K562 (cell line): ENCODE data around the gene PPP4R1. TPM values are rescaled to one million over a fixed set of nuclear protein-coding genes. Genes with fewer than 3 reads are reported as not detected.
A peak's percentile ranks its signal among the peaks of the same experiment; 100 is the strongest.

Source experiments
- ELF4 ChIP-seq: fragments of 450-650 bp; formaldehyde crosslinking; IDR thresholded peaks from 2 replicates; pipeline ENCODE4 v1.4.0; 2022; ENCODE audit warnings: missing genetic modification characterization
- ERF ChIP-seq: fragments of 450-650 bp; formaldehyde crosslinking; IDR thresholded peaks from 2 replicates; pipeline ENCODE4 v1.4.0; 2020; ENCODE audit warnings: mild to moderate bottlenecking, mixed read lengths
- HMG20B ChIP-seq: fragments of 250-450 bp; sonication (Bioruptor Pico); IDR thresholded peaks from 2 replicates; pipeline ENCODE4 v1.5.0; 2021; ENCODE audit warnings: mild to moderate bottlenecking
- JUN ChIP-seq, 2 experiments: sonication (generic) in 1 of 2; formaldehyde crosslinking in 1 of 2; IDR thresholded peaks; 2 replicates each; pipeline versions ENCODE4 v1.6.1 to v1.8.0; 2012 to 2022; ENCODE audit warnings: borderline replicate concordance in 2 of 2, mild to moderate bottlenecking in 2 of 2, improper control_type of control experiment in 1 of 2, low read depth in 1 of 2, low read length in 1 of 2, missing genetic modification reagents in 1 of 2
- KDM2B ChIP-seq: fragments of 250-450 bp; sonication (Bioruptor Pico); IDR thresholded peaks from 2 replicates; pipeline ENCODE4 v1.8.0; 2021; ENCODE audit warnings: mild to moderate bottlenecking, moderate library complexity
- LEF1 ChIP-seq: fragments of 450-650 bp; IDR thresholded peaks from 2 replicates; pipeline ENCODE4 v1.6.1; 2016; ENCODE audit warnings: mild to moderate bottlenecking
- MYC ChIP-seq, 2 experiments: fragments of 250-450 bp in 1 of 2; sonication (Bioruptor Pico) in 1 of 2; IDR thresholded peaks; 2 replicates each; pipeline versions ENCODE4 v1.5.1 to v1.6.1; 2012 to 2021; ENCODE audit warnings: low read depth in 2 of 2, borderline replicate concordance in 1 of 2, improper control_type of control experiment in 1 of 2, low read length in 1 of 2, mild to moderate bottlenecking in 1 of 2, moderate library complexity in 1 of 2
- NBN ChIP-seq: fragments of 450-650 bp; IDR thresholded peaks from 2 replicates; pipeline ENCODE4 v1.6.1; 2016; ENCODE audit warnings: low read depth, mild to moderate bottlenecking
- PML ChIP-seq: IDR thresholded peaks from 2 replicates; pipeline ENCODE4 v1.6.1; 2012; ENCODE audit warnings: low read length, inconsistent platforms
- RAD21 ChIP-seq, 2 experiments: fragments of 250-450 bp in 1 of 2; fragments of 450-650 bp in 1 of 2; sonication (Bioruptor Pico) in 1 of 2; formaldehyde crosslinking in 1 of 2; IDR thresholded peaks in 1 of 2; conservative IDR thresholded peaks in 1 of 2; 2 replicates each; pipeline versions ENCODE4 v1.4.0 to v1.8.0; 2020 to 2022; ENCODE audit warnings: mild to moderate bottlenecking in 2 of 2, moderate library complexity in 1 of 2
- ZNF408 ChIP-seq: fragments of 250-450 bp; sonication (Bioruptor Pico); IDR thresholded peaks from 2 replicates; pipeline ENCODE4 v1.4.0; 2020; ENCODE audit warnings: low read depth, mild to moderate bottlenecking, moderate library complexity
- polyA plus RNA-seq, 8 experiments: library from polyadenylated mRNA; depleted of rRNA in 4 of 8; stranded (reverse) in 5 of 8; unstranded in 3 of 8; fragments of >200 nt; fragmentation: Nextera tagmentation in 2 of 8; fragmentation: Illumina TruSeq in 1 of 8; extraction: Ambion mirVana in 2 of 8; extraction: Trizol in 1 of 8; gene quantifications; 2 replicates each; pipeline versions ENCODE4 v1.2.1 to v1.2.3, GENCODE V29; 2011 to 2014; ENCODE audit warnings: inconsistent platforms in 1 of 8, missing spikeins in 1 of 8
- total RNA-seq, 7 experiments: library from RNA; depleted of rRNA in 6 of 7; stranded (reverse); fragments of >200 nt in 6 of 7; fragmentation: Illumina TruSeq in 2 of 7; extraction: Trizol in 2 of 7; gene quantifications; 2 replicates each; pipeline versions ENCODE4 v1.2.1 to v1.2.3, GENCODE V29; 2011 to 2021; ENCODE audit warnings: low replicate concordance in 1 of 7
- TF ChIP-seq, protein P1 (sequence below): fragments of 250-450 bp; sonication (Bioruptor Pico); IDR thresholded peaks from 2 replicates; pipeline ENCODE4 v1.5.0; 2021
- TF ChIP-seq, protein P2 (sequence below): fragments of 250-450 bp; sonication (Bioruptor Pico); IDR thresholded peaks from 2 replicates; pipeline ENCODE4 v1.5.0; 2020; ENCODE audit warnings: mild to moderate bottlenecking, borderline replicate concordance
- TF ChIP-seq, protein P3 (sequence below): fragments of 450-650 bp; IDR thresholded peaks from 2 replicates; pipeline ENCODE4 v1.6.1; 2016
- TF ChIP-seq, protein P4 (sequence below), 2 experiments: IDR thresholded peaks; 2 replicates each; pipeline ENCODE4 v1.6.1; 2012; ENCODE audit warnings: improper control_type of control experiment in 2 of 2, low read depth in 2 of 2, low read length in 2 of 2, borderline replicate concordance in 1 of 2
- TF ChIP-seq, protein P5 (sequence below): fragments of 450-650 bp; IDR thresholded peaks from 2 replicates; pipeline ENCODE4 v1.6.1; 2017; ENCODE audit warnings: antibody characterized with exemption, mild to moderate bottlenecking

PPP4R1 gene
- total and polyA plus RNA-seq, 9 of the 15 experiments (the other 6 are each of a cell fraction or from before 2014, with no cell fraction given) = 23.5 to 136 (median 84.5) TPM

DNA sequence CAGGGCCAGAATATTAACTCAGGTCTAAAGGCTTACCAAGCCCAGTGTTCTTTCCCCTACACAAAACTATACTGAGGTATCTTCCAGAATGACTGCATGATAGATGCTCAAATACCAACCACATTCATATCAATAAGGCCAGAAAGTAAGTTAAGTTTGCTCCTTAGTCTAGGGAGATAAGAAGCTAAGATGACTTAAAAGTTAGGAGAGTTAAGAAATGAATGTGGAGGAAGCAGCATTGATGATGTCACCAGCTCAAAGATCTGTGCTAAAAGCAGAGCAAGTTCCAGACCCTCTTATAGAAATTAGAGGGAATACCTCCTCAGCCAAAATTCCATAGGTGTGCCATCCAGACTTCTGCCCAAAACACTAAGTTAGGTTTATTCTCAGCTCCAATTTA is 6.1 kb downstream of the PPP4R1 start (continued):
- TF ChIP-seq, protein P1, sequence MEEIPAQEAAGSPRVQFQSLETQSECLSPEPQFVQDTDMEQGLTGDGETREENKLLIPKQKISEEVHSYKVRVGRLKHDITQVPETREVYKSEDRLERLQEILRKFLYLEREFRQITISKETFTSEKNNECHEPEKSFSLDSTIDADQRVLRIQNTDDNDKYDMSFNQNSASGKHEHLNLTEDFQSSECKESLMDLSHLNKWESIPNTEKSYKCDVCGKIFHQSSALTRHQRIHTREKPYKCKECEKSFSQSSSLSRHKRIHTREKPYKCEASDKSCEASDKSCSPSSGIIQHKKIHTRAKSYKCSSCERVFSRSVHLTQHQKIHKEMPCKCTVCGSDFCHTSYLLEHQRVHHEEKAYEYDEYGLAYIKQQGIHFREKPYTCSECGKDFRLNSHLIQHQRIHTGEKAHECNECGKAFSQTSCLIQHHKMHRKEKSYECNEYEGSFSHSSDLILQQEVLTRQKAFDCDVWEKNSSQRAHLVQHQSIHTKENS = no peak
- TF ChIP-seq ERF (CRISPR knock-in tag) = no peak
- TF ChIP-seq, protein P2, sequence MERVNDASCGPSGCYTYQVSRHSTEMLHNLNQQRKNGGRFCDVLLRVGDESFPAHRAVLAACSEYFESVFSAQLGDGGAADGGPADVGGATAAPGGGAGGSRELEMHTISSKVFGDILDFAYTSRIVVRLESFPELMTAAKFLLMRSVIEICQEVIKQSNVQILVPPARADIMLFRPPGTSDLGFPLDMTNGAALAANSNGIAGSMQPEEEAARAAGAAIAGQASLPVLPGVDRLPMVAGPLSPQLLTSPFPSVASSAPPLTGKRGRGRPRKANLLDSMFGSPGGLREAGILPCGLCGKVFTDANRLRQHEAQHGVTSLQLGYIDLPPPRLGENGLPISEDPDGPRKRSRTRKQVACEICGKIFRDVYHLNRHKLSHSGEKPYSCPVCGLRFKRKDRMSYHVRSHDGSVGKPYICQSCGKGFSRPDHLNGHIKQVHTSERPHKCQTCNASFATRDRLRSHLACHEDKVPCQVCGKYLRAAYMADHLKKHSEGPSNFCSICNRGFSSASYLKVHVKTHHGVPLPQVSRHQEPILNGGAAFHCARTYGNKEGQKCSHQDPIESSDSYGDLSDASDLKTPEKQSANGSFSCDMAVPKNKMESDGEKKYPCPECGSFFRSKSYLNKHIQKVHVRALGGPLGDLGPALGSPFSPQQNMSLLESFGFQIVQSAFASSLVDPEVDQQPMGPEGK (CRISPR knock-in tag) = no peak
- TF ChIP-seq PML = peak; percentile 77
- no peak for TF ChIP-seq KDM2B (CRISPR knock-in tag)
- TF ChIP-seq NBN = 0 out of 2 replicates have a peak, but pooled peaks have one; percentile 34
- TF ChIP-seq, protein P3, sequence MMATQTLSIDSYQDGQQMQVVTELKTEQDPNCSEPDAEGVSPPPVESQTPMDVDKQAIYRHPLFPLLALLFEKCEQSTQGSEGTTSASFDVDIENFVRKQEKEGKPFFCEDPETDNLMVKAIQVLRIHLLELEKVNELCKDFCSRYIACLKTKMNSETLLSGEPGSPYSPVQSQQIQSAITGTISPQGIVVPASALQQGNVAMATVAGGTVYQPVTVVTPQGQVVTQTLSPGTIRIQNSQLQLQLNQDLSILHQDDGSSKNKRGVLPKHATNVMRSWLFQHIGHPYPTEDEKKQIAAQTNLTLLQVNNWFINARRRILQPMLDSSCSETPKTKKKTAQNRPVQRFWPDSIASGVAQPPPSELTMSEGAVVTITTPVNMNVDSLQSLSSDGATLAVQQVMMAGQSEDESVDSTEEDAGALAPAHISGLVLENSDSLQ = peak; percentile 64; the same call in 1 of the 2 replicates
- peak; percentile 55; the same call in 1 of the 2 replicates for TF ChIP-seq LEF1
- no peak for TF ChIP-seq ELF4 (CRISPR knock-in tag)
- peak; percentile 76 for TF ChIP-seq JUN (IDR thresholded peaks at IDR 0.05; ENCODE audit: borderline replicate concordance, low read depth, low read length)
- TF ChIP-seq JUN (CRISPR knock-in tag; IDR thresholded peaks at IDR 0.05; ENCODE audit: borderline replicate concordance) = no peak
- TF ChIP-seq MYC (IDR thresholded peaks at IDR 0.05; ENCODE audit: low read depth, low read length) = no peak
- no peak for TF ChIP-seq MYC (CRISPR knock-in tag; IDR thresholded peaks at IDR 0.05; ENCODE audit: borderline replicate concordance, low read depth)
- no peak for TF ChIP-seq RAD21 (CRISPR knock-in tag; conservative IDR thresholded peaks at IDR 0.05 in 1 of 2, IDR thresholded peaks at IDR 0.05 in 1 of 2)
- TF ChIP-seq, protein P4, sequence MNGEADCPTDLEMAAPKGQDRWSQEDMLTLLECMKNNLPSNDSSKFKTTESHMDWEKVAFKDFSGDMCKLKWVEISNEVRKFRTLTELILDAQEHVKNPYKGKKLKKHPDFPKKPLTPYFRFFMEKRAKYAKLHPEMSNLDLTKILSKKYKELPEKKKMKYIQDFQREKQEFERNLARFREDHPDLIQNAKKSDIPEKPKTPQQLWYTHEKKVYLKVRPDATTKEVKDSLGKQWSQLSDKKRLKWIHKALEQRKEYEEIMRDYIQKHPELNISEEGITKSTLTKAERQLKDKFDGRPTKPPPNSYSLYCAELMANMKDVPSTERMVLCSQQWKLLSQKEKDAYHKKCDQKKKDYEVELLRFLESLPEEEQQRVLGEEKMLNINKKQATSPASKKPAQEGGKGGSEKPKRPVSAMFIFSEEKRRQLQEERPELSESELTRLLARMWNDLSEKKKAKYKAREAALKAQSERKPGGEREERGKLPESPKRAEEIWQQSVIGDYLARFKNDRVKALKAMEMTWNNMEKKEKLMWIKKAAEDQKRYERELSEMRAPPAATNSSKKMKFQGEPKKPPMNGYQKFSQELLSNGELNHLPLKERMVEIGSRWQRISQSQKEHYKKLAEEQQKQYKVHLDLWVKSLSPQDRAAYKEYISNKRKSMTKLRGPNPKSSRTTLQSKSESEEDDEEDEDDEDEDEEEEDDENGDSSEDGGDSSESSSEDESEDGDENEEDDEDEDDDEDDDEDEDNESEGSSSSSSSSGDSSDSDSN (IDR thresholded peaks at IDR 0.05; ENCODE audit: borderline replicate concordance in 1 of 2, low read depth in 2 of 2, low read length in 2 of 2) = no peak
- TF ChIP-seq, protein P5, sequence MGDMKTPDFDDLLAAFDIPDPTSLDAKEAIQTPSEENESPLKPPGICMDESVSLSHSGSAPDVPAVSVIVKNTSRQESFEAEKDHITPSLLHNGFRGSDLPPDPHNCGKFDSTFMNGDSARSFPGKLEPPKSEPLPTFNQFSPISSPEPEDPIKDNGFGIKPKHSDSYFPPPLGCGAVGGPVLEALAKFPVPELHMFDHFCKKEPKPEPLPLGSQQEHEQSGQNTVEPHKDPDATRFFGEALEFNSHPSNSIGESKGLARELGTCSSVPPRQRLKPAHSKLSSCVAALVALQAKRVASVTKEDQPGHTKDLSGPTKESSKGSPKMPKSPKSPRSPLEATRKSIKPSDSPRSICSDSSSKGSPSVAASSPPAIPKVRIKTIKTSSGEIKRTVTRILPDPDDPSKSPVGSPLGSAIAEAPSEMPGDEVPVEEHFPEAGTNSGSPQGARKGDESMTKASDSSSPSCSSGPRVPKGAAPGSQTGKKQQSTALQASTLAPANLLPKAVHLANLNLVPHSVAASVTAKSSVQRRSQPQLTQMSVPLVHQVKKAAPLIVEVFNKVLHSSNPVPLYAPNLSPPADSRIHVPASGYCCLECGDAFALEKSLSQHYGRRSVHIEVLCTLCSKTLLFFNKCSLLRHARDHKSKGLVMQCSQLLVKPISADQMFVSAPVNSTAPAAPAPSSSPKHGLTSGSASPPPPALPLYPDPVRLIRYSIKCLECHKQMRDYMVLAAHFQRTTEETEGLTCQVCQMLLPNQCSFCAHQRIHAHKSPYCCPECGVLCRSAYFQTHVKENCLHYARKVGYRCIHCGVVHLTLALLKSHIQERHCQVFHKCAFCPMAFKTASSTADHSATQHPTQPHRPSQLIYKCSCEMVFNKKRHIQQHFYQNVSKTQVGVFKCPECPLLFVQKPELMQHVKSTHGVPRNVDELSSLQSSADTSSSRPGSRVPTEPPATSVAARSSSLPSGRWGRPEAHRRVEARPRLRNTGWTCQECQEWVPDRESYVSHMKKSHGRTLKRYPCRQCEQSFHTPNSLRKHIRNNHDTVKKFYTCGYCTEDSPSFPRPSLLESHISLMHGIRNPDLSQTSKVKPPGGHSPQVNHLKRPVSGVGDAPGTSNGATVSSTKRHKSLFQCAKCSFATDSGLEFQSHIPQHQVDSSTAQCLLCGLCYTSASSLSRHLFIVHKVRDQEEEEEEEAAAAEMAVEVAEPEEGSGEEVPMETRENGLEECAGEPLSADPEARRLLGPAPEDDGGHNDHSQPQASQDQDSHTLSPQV = peak; percentile 57
- no peak for TF ChIP-seq ZNF408 (CRISPR knock-in tag)
- TF ChIP-seq HMG20B (CRISPR knock-in tag) = no peak
